ENCODE measurements around the gene PRKAR1B. TPM values are rescaled to one million over a fixed set of nuclear protein-coding genes. Genes with fewer than 3 reads are reported as not detected.

Gene PRKAR1B
- total RNA-seq, 1 experiment from 2014 or later: 62.0 TPM

DNA sequence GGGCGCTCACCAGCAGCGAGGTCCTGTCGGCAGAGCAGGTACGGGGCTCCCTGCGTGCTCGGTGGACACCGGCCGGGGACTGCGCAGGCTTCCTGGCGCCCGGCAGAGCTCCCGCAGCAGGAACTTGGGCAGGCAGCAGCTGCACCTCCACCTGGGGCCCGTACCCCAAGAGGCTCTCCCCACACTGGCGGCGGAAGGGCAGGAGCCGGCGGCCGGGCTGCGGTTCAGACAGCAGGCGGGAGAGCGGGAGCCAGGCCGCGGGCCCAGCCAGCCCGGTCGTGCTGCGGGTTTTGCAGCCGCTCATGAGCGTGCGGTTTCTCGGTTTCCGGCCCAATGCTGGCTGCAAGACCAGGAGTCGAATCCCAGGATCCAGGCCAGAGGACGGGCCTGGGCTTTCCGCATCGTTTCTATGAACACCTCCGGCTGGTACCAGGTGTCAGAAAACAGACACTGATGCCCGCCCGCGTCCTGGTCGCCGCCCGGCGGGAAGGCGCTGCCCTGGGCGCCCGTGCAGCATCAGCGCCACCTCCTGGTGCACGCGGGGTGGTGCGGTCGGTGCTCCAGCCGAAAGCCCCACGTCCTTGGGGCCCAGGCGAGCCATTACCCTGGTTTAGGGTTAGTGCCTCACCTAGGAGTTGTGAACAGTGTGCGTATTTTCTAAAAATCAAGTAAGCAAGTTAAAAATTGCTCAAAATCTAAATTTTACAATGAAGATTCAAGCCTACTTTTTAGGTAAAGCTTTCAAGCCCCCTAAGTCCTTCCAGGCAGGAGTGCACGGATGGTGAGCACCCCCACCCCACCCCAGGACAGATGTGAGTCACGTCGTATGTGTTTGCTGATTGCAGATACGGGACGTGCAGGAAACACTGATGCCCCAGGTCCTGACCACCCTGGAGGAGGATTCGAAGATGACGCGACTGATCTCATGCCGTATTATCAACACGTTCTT is 47.4 kb upstream of the PRKAR1B start:
- Histone ChIP-seq H3K9me3 (ENCODE audit: control insufficient read depth, insufficient read depth, low read depth, low read length) (no peaks in the 10 kb centered on the region), H3K27me3 (ENCODE audit: control insufficient read depth, insufficient read depth, low read length) (no peaks in the 10 kb centered on the region), H3K4me1 (ENCODE audit: control insufficient read depth, insufficient read depth, low read length) (0 out of 2 replicates have a peak, but pooled peaks cover 3% of the 10 kb centered on the region), H3K4me3 (ENCODE audit: low read depth in 2 of 2, low read length in 2 of 2) (no peak overlapping the region), H3K27ac (ENCODE audit: low read length) (no peak overlapping the region), H3K36me3 (ENCODE audit: control insufficient read depth, insufficient read depth, low read length) (peaks cover 17% of the 10 kb centered on the region)
- ATAC-seq (peak; percentile 84), DNase-seq (ENCODE audit: low read depth, low spot score) (no peak)
- in situ Hi-C loops (cut with HindIII; ENCODE audit: low pct_unique_long_range_greater_than_20kb, low sequenced_read_pairs): no loop called here
- ChIA-PET CTCF (no interaction called here), POLR2A (no interaction called here)
- intact Hi-C loops (cut with micrococcal nuclease; ENCODE audit: unreplicated experiment): loop anchor here (10.0 kb wide), 1 partner anchor 450 kb away; no protein-coding TSS in a partner anchor
- no TSS peak for BruUV-seq (replicated peaks)
- TF ChIP-seq, protein P1, sequence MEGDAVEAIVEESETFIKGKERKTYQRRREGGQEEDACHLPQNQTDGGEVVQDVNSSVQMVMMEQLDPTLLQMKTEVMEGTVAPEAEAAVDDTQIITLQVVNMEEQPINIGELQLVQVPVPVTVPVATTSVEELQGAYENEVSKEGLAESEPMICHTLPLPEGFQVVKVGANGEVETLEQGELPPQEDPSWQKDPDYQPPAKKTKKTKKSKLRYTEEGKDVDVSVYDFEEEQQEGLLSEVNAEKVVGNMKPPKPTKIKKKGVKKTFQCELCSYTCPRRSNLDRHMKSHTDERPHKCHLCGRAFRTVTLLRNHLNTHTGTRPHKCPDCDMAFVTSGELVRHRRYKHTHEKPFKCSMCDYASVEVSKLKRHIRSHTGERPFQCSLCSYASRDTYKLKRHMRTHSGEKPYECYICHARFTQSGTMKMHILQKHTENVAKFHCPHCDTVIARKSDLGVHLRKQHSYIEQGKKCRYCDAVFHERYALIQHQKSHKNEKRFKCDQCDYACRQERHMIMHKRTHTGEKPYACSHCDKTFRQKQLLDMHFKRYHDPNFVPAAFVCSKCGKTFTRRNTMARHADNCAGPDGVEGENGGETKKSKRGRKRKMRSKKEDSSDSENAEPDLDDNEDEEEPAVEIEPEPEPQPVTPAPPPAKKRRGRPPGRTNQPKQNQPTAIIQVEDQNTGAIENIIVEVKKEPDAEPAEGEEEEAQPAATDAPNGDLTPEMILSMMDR (IDR thresholded peaks at IDR 0.05): peak; percentile 99
- no peak for TF ChIP-seq POLR2AphosphoS5 (IDR thresholded peaks at IDR 0.05; ENCODE audit: low read depth, low read length)

DNA sequence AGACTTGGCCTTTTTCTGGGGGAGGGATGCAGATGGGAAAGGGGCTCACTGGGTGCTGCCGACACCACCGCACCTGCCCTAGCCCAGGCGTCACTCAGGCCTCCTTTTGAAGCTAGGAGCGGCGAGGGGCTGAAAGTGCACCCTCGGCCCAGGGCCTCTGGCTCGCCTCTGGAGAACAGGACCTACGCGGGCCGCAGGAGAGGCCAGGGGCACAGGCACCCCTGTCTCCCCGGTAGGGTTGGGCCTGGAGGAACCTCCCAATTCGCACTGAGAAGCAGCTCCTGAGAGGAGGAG is 46.5 kb upstream of the PRKAR1B start:
- H3K27me3 ChIP-seq (ENCODE audit: control insufficient read depth, insufficient read depth, low read length): no peaks in the 10 kb centered on the region
- DNase-seq (ENCODE audit: low read depth, low spot score) (no peak), ATAC-seq (no peak)
- H3K4me1 ChIP-seq (ENCODE audit: control insufficient read depth, insufficient read depth, low read length): 0 out of 2 replicates have a peak, but pooled peaks cover 3% of the 10 kb centered on the region
- H3K9me3 ChIP-seq (ENCODE audit: control insufficient read depth, insufficient read depth, low read depth, low read length): no peaks in the 10 kb centered on the region
- ChIA-PET POLR2A (no interaction called here), CTCF (no interaction called here)
- in situ Hi-C loops (cut with HindIII; ENCODE audit: low pct_unique_long_range_greater_than_20kb, low sequenced_read_pairs) (no loop called here), intact Hi-C loops (cut with micrococcal nuclease; ENCODE audit: unreplicated experiment) (loop anchor here (10.0 kb wide), 1 partner anchor 449 kb away; no protein-coding TSS in a partner anchor)
- TF ChIP-seq, protein P1 (IDR thresholded peaks at IDR 0.05): no peak
- TF ChIP-seq, protein P2, sequence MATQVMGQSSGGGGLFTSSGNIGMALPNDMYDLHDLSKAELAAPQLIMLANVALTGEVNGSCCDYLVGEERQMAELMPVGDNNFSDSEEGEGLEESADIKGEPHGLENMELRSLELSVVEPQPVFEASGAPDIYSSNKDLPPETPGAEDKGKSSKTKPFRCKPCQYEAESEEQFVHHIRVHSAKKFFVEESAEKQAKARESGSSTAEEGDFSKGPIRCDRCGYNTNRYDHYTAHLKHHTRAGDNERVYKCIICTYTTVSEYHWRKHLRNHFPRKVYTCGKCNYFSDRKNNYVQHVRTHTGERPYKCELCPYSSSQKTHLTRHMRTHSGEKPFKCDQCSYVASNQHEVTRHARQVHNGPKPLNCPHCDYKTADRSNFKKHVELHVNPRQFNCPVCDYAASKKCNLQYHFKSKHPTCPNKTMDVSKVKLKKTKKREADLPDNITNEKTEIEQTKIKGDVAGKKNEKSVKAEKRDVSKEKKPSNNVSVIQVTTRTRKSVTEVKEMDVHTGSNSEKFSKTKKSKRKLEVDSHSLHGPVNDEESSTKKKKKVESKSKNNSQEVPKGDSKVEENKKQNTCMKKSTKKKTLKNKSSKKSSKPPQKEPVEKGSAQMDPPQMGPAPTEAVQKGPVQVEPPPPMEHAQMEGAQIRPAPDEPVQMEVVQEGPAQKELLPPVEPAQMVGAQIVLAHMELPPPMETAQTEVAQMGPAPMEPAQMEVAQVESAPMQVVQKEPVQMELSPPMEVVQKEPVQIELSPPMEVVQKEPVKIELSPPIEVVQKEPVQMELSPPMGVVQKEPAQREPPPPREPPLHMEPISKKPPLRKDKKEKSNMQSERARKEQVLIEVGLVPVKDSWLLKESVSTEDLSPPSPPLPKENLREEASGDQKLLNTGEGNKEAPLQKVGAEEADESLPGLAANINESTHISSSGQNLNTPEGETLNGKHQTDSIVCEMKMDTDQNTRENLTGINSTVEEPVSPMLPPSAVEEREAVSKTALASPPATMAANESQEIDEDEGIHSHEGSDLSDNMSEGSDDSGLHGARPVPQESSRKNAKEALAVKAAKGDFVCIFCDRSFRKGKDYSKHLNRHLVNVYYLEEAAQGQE (IDR thresholded peaks at IDR 0.05; ENCODE audit: insufficient read depth in 1 of 2, low read depth in 2 of 2, low read length in 1 of 2): no peak
- TF ChIP-seq SIN3A (IDR thresholded peaks at IDR 0.05; ENCODE audit: borderline replicate concordance, insufficient read depth, low read depth, low read length) (no peak), POLR2AphosphoS5 (IDR thresholded peaks at IDR 0.05; ENCODE audit: low read depth, low read length) (no peak), TCF7L2 (IDR thresholded peaks at IDR 0.05; ENCODE audit: low read depth, low read length) (no peak)
- peaks cover 15% of the 10 kb centered on the region for H3K36me3 ChIP-seq (ENCODE audit: control insufficient read depth, insufficient read depth, low read length)
- no peak overlapping the region for H3K4me3 ChIP-seq (ENCODE audit: low read depth in 2 of 2, low read length in 2 of 2)
- BruUV-seq (replicated peaks): no TSS peak
- H3K27ac ChIP-seq (ENCODE audit: low read length): no peak overlapping the region
